ENCODE data around the gene AKT1. TPM values are rescaled to one million over a fixed set of nuclear protein-coding genes. Genes with fewer than 3 reads are reported as not detected.

Gene AKT1
- polyA plus RNA-seq, 4 donors: 72.4 to 95.9 (median 82.7) TPM

GRCh38 chr14:104813286-104813685, 17.7 kb upstream of the AKT1 start:
- FAIRE-seq (no peak), DNase-seq (no peak)
- WGBS, 3 donors: 81 to 88% (median 83%) methylated on average over 7 of the region's 7 CpGs
- peaks cover 0 to 5% of the 10 kb centered on the region in 2 donors for H3K9me3 ChIP-seq (ENCODE audit: control insufficient read depth in 2 of 2, insufficient read depth in 1 of 2, low read depth in 1 of 2, low read length in 1 of 2)
- H3K27me3 ChIP-seq (ENCODE audit: control insufficient read depth in 3 of 3, insufficient read depth in 3 of 3, low read length in 3 of 3): no peaks in the 10 kb centered on the region
- H3K4me1 ChIP-seq (ENCODE audit: control insufficient read depth in 3 of 3, insufficient read depth in 2 of 3, low read depth in 1 of 3, low read length in 2 of 3): peaks cover 0 to 11% (median 0%) of the 10 kb centered on the region in 3 donors
- no peak overlapping the region for H3K27ac ChIP-seq (ENCODE audit: low read depth in 1 of 3, low read length in 2 of 3)
- H3K4me3 ChIP-seq (ENCODE audit: low read depth in 1 of 3, low read length in 3 of 3): no peak overlapping the region
- peaks cover 0 to 8% (median 0%) of the 10 kb centered on the region in 3 donors for H3K36me3 ChIP-seq (ENCODE audit: control insufficient read depth in 3 of 3, insufficient read depth in 2 of 3, low read depth in 1 of 3, low read length in 3 of 3)

- H3K36me3 ChIP-seq (ENCODE audit: control insufficient read depth in 3 of 3, insufficient read depth in 2 of 3, low read depth in 1 of 3, low read length in 3 of 3): peaks cover 0 to 8% (median 0%) of the 10 kb centered on the region in 3 donors
- peaks cover 0 to 7% (median 0%) of the 10 kb centered on the region in 3 donors for H3K4me1 ChIP-seq (ENCODE audit: control insufficient read depth in 3 of 3, insufficient read depth in 2 of 3, low read depth in 1 of 3, low read length in 2 of 3)
- FAIRE-seq (no peak), DNase-seq (no peak)
- no peaks in the 10 kb centered on the region for H3K9me3 ChIP-seq (ENCODE audit: control insufficient read depth in 2 of 2, insufficient read depth in 1 of 2, low read depth in 1 of 2, low read length in 1 of 2)
- no peaks in the 10 kb centered on the region for H3K27me3 ChIP-seq (ENCODE audit: control insufficient read depth in 3 of 3, insufficient read depth in 3 of 3, low read length in 3 of 3)
- no peak overlapping the region for H3K27ac ChIP-seq (ENCODE audit: low read depth in 1 of 3, low read length in 2 of 3)
- WGBS, 3 donors: 91 to 96% (median 95%) methylated on average over 11 of the region's 11 CpGs
- H3K4me3 ChIP-seq (ENCODE audit: low read depth in 1 of 3, low read length in 3 of 3): no peak overlapping the region
Observed at GRCh38 chr14:104810316-104810715, 14.8 kb upstream of the AKT1 start.

- Histone ChIP-seq H3K4me1 (ENCODE audit: control insufficient read depth in 3 of 3, insufficient read depth in 2 of 3, low read depth in 1 of 3, low read length in 2 of 3) (no peaks in the 10 kb centered on the region), H3K27me3 (ENCODE audit: control insufficient read depth in 3 of 3, insufficient read depth in 3 of 3, low read length in 3 of 3) (no peaks in the 10 kb centered on the region), H3K9me3 (ENCODE audit: control insufficient read depth in 2 of 2, insufficient read depth in 1 of 2, low read depth in 1 of 2, low read length in 1 of 2) (no peaks in the 10 kb centered on the region), H3K27ac (ENCODE audit: low read depth in 1 of 3, low read length in 2 of 3) (no peak overlapping the region), H3K4me3 (ENCODE audit: low read depth in 1 of 3, low read length in 3 of 3) (no peak overlapping the region), H3K36me3 (ENCODE audit: control insufficient read depth in 3 of 3, insufficient read depth in 2 of 3, low read depth in 1 of 3, low read length in 3 of 3) (peaks cover 0 to 18% (median 0%) of the 10 kb centered on the region in 3 donors)
- DNase-seq (no peak), FAIRE-seq (no peak)
- WGBS, 3 donors: 82 to 84% (median 83%) methylated on average over 5 to 6 of the region's 6 CpGs
Observed at GRCh38 chr14:104808456-104808855, 12.9 kb upstream of the AKT1 start.

- peaks cover 0 to 27% (median 0%) of the 10 kb centered on the region in 3 donors for H3K36me3 ChIP-seq (ENCODE audit: control insufficient read depth in 3 of 3, insufficient read depth in 2 of 3, low read depth in 1 of 3, low read length in 3 of 3)
- FAIRE-seq: no peak
- 86 to 88% (median 86%) methylated on average over 10 of the region's 10 CpGs for WGBS, 3 donors
Observed at GRCh38 chr14:104806625-104807465, 11.3 kb upstream of the AKT1 start.

GRCh38 chr14:104805941-104806624, 10.5 kb upstream of the AKT1 start:
- FAIRE-seq: no peak
- Histone ChIP-seq H3K4me3 (ENCODE audit: low read depth in 1 of 3, low read length in 3 of 3) (no peak overlapping the region), H3K27me3 (ENCODE audit: control insufficient read depth in 3 of 3, insufficient read depth in 3 of 3, low read length in 3 of 3) (no peaks in the 10 kb centered on the region), H3K4me1 (ENCODE audit: control insufficient read depth in 3 of 3, insufficient read depth in 2 of 3, low read depth in 1 of 3, low read length in 2 of 3) (peaks cover 2 to 17% (median 3%) of the 10 kb centered on the region in 3 donors), H3K27ac (ENCODE audit: low read depth in 1 of 3, low read length in 2 of 3) (no peak overlapping the region), H3K36me3 (ENCODE audit: control insufficient read depth in 3 of 3, insufficient read depth in 2 of 3, low read depth in 1 of 3, low read length in 3 of 3) (peaks cover 0 to 26% (median 0%) of the 10 kb centered on the region in 3 donors), H3K9me3 (ENCODE audit: control insufficient read depth in 2 of 2, insufficient read depth in 1 of 2, low read depth in 1 of 2, low read length in 1 of 2) (no peaks in the 10 kb centered on the region)
- 62 to 80% (median 70%) methylated on average over 13 to 14 of the region's 14 CpGs for WGBS, 3 donors
- DNase-seq: no peak

More at GRCh38 chr14:104806625-104807465, 11.3 kb upstream of the AKT1 start:
- H3K4me1 ChIP-seq (ENCODE audit: control insufficient read depth in 3 of 3, insufficient read depth in 2 of 3, low read depth in 1 of 3, low read length in 2 of 3): peaks cover 0 to 9% (median under 1%) of the 10 kb centered on the region in 3 donors
- H3K4me3 ChIP-seq (ENCODE audit: low read depth in 1 of 3, low read length in 3 of 3): no peak overlapping the region
- no peak for DNase-seq
- H3K27me3 ChIP-seq (ENCODE audit: control insufficient read depth in 3 of 3, insufficient read depth in 3 of 3, low read length in 3 of 3): no peaks in the 10 kb centered on the region
- no peaks in the 10 kb centered on the region for H3K9me3 ChIP-seq (ENCODE audit: control insufficient read depth in 2 of 2, insufficient read depth in 1 of 2, low read depth in 1 of 2, low read length in 1 of 2)
- no peak overlapping the region for H3K27ac ChIP-seq (ENCODE audit: low read depth in 1 of 3, low read length in 2 of 3)

- DNase-seq (no peak), FAIRE-seq (no peak)
- 49 to 58% (median 57%) methylated on average over 3 of the region's 3 CpGs for WGBS, 3 donors
- Histone ChIP-seq H3K9me3 (ENCODE audit: control insufficient read depth in 2 of 2, insufficient read depth in 1 of 2, low read depth in 1 of 2, low read length in 1 of 2) (no peaks in the 10 kb centered on the region), H3K27ac (ENCODE audit: low read depth in 1 of 3, low read length in 2 of 3) (no peak overlapping the region), H3K36me3 (ENCODE audit: control insufficient read depth in 3 of 3, insufficient read depth in 2 of 3, low read depth in 1 of 3, low read length in 3 of 3) (peaks cover 0 to 23% (median 0%) of the 10 kb centered on the region in 3 donors), H3K4me3 (ENCODE audit: low read depth in 1 of 3, low read length in 3 of 3) (no peak overlapping the region), H3K27me3 (ENCODE audit: control insufficient read depth in 3 of 3, insufficient read depth in 3 of 3, low read length in 3 of 3) (no peaks in the 10 kb centered on the region), H3K4me1 (ENCODE audit: control insufficient read depth in 3 of 3, insufficient read depth in 2 of 3, low read depth in 1 of 3, low read length in 2 of 3) (peaks cover 2 to 17% (median 3%) of the 10 kb centered on the region in 3 donors)
Observed at GRCh38 chr14:104805326-104805678, 9.8 kb upstream of the AKT1 start.

- Histone ChIP-seq H3K27me3 (ENCODE audit: control insufficient read depth in 3 of 3, insufficient read depth in 3 of 3, low read length in 3 of 3) (no peaks in the 10 kb centered on the region), H3K4me3 (ENCODE audit: low read depth in 1 of 3, low read length in 3 of 3) (no peak overlapping the region), H3K9me3 (ENCODE audit: control insufficient read depth in 2 of 2, insufficient read depth in 1 of 2, low read depth in 1 of 2, low read length in 1 of 2) (no peaks in the 10 kb centered on the region), H3K27ac (ENCODE audit: low read depth in 1 of 3, low read length in 2 of 3) (no peak overlapping the region), H3K36me3 (ENCODE audit: control insufficient read depth in 3 of 3, insufficient read depth in 2 of 3, low read depth in 1 of 3, low read length in 3 of 3) (peaks cover 0 to 23% (median 0%) of the 10 kb centered on the region in 3 donors), H3K4me1 (ENCODE audit: control insufficient read depth in 3 of 3, insufficient read depth in 2 of 3, low read depth in 1 of 3, low read length in 2 of 3) (peaks cover 2 to 22% (median 3%) of the 10 kb centered on the region in 3 donors)
- 84 to 89% (median 85%) methylated on average over 17 to 18 of the region's 18 CpGs for WGBS, 3 donors
- FAIRE-seq (no peak), DNase-seq (no peak)
Observed at GRCh38 chr14:104804481-104805325, 9.2 kb upstream of the AKT1 start.

GRCh38 chr14:104803912-104804410, 8.4 kb upstream of the AKT1 start:
- H3K27me3 ChIP-seq (ENCODE audit: control insufficient read depth in 3 of 3, insufficient read depth in 3 of 3, low read length in 3 of 3): no peaks in the 10 kb centered on the region
- no peak overlapping the region for H3K27ac ChIP-seq (ENCODE audit: low read depth in 1 of 3, low read length in 2 of 3)
- DNase-seq (no peak), FAIRE-seq (no peak)
- peaks cover 0 to 23% (median 0%) of the 10 kb centered on the region in 3 donors for H3K36me3 ChIP-seq (ENCODE audit: control insufficient read depth in 3 of 3, insufficient read depth in 2 of 3, low read depth in 1 of 3, low read length in 3 of 3)
- WGBS, 3 donors: 80 to 83% (median 82%) methylated on average over 15 of the region's 15 CpGs
- H3K4me1 ChIP-seq (ENCODE audit: control insufficient read depth in 3 of 3, insufficient read depth in 2 of 3, low read depth in 1 of 3, low read length in 2 of 3): peaks cover 2 to 24% (median 3%) of the 10 kb centered on the region in 3 donors
- H3K4me3 ChIP-seq (ENCODE audit: low read depth in 1 of 3, low read length in 3 of 3): no peak overlapping the region
- H3K9me3 ChIP-seq (ENCODE audit: control insufficient read depth in 2 of 2, insufficient read depth in 1 of 2, low read depth in 1 of 2, low read length in 1 of 2): no peaks in the 10 kb centered on the region

Measured in small intestine (tissue), 7 donors.